SK-N-SH treated with all-trans-retinoic acid at 6 μM for 48 hours (cell line): ENCODE data around the gene SMC1B.

Experiments
- OSR1 ChIP-seq: fragments of 250-450 bp; sonication (Bioruptor Pico); IDR thresholded peaks from 2 replicates; pipeline ENCODE4 v1.8.0; 2022; ENCODE audit warnings: moderate library complexity, mild to moderate bottlenecking, inconsistent platforms
- RARB ChIP-seq: fragments of 250-450 bp; sonication (Bioruptor Pico); IDR thresholded peaks from 2 replicates; pipeline ENCODE4 v1.8.0; 2021; ENCODE audit warnings: mild to moderate bottlenecking, moderate library complexity

- TF ChIP-seq OSR1 (CRISPR knock-in tag) = no peak
- no peak for TF ChIP-seq RARB
These were observed 100.5 kb downstream of the SMC1B start for GRCh38 chr22:45312856-45313255.
